K562 (cell line): Measurements from ENCODE around the gene TRDMT1. TPM values are rescaled to one million over a fixed set of nuclear protein-coding genes. Genes with fewer than 3 reads are reported as not detected.

Source experiments
- ATAC-seq: fragments of 200-7000 bp; cut with Tn5 transposase; 3 replicates; pipeline ENCODE4 v1.9.1; 2020; ENCODE audit warnings: moderate library complexity
- BruUV-seq: library from RNA; stranded (reverse); fragments of 400-500 nt; replicated peaks from 2 replicates; lab custom pipeline; 2021; lab: Mats Ljungman, UMichigan
- CTCF ChIA-PET: fragments of 300-600 bp; formaldehyde crosslinking; extraction: SDS; loops from one replicate; lab custom pipeline; 2021; ENCODE audit warnings: low intra/inter-chr PET ratio; lab: Yijun Ruan, JAX
- POLR2A ChIA-PET: fragments of 300-600, 350-650 bp; sonication (Branson Sonifier 250); formaldehyde crosslinking; extraction: SDS; loops from one replicate; lab custom pipeline; 2021; ENCODE audit warnings: antibody characterized with exemption, inconsistent platforms; lab: Yijun Ruan, JAX
- DNase-seq, 4 experiments: peaks; one replicate each; pipeline versions ENCODE4 v3.0.0 to v3.0.0-alpha.2; 2011 to 2018; ENCODE audit warnings: low spot score in 3 of 4, mixed read lengths in 3 of 4; ENCODE audit errors: extremely low read depth in 1 of 4
- FAIRE-seq: peaks from 2 replicates; lab custom pipeline; 2011; peaks lifted over from hg19 to GRCh38; lab: Jason Lieb, UNC
- H2AFZ ChIP-seq: 2 replicates; pipeline ENCODE4 v1.6.0; 2011; ENCODE audit warnings: low read depth, low read length, control low read depth, inconsistent platforms
- H3K27ac ChIP-seq: fragments of 200-600 bp; 3 replicates; pipeline ENCODE4 v1.8.0; 2011; ENCODE audit warnings: low read depth, mild to moderate bottlenecking, control low read depth, inconsistent platforms, low read length, moderate library complexity, mixed read lengths; ENCODE audit errors: extremely low read depth
- H3K27me3 ChIP-seq, 2 experiments: fragments of 300-600 bp in 1 of 2; 2 replicates in 1 of 2; 3 replicates in 1 of 2; pipeline versions ENCODE4 v1.6.0 to v1.8.0; 2011; ENCODE audit warnings: inconsistent platforms in 2 of 2, low read length in 2 of 2, mild to moderate bottlenecking in 1 of 2, mixed read lengths in 1 of 2, moderate library complexity in 1 of 2; ENCODE audit not compliant: control insufficient read depth in 2 of 2, insufficient read depth in 2 of 2
- H3K36me3 ChIP-seq: fragments of 300-600 bp; 3 replicates; pipeline ENCODE4 v1.8.0; 2011; ENCODE audit warnings: mild to moderate bottlenecking, low read length, inconsistent platforms; ENCODE audit not compliant: control insufficient read depth, insufficient read depth
- H3K4me1 ChIP-seq, 2 experiments: fragments of 200-600 bp in 1 of 2; replicated peaks in 1 of 2; 2 replicates in 1 of 2; 3 replicates in 1 of 2; pipeline versions ENCODE4 v1.5.1 to v1.8.0; 2011; ENCODE audit warnings: inconsistent platforms in 2 of 2, low read length in 2 of 2, mild to moderate bottlenecking in 1 of 2, mixed read lengths in 1 of 2, moderate library complexity in 1 of 2; ENCODE audit not compliant: control insufficient read depth in 2 of 2, insufficient read depth in 2 of 2
- H3K4me2 ChIP-seq: 2 replicates; pipeline ENCODE4 v1.6.1; 2011; ENCODE audit warnings: low read length, control low read depth, inconsistent platforms, mixed read lengths; ENCODE audit not compliant: insufficient read depth
- H3K4me3 ChIP-seq: fragments of 200-600 bp; sonication (generic), shearing (Covaris generic); 2 replicates; pipeline ENCODE4 v1.5.1; 2016; ENCODE audit warnings: control low read depth, inconsistent platforms
- H3K79me2 ChIP-seq: fragments of 200-600 bp; 3 replicates; pipeline ENCODE4 v1.8.0; 2011; ENCODE audit warnings: low read length, inconsistent platforms; ENCODE audit not compliant: control insufficient read depth, insufficient read depth
- H3K9ac ChIP-seq, 2 experiments: 2 replicates each; pipeline versions ENCODE4 v1.6.0 to v1.6.1; 2011; ENCODE audit warnings: low read depth in 2 of 2, low read length in 2 of 2, control low read depth in 1 of 2, inconsistent platforms in 1 of 2, mild to moderate bottlenecking in 1 of 2, mixed read lengths in 1 of 2; ENCODE audit not compliant: insufficient read depth in 1 of 2
- H3K9me1 ChIP-seq: one replicate; pipeline ENCODE4 v1.6.0; 2011; ENCODE audit warnings: inconsistent platforms, mild to moderate bottlenecking, low read length, moderate library complexity; ENCODE audit not compliant: control insufficient read depth, insufficient read depth
- H3K9me3 ChIP-seq: replicated peaks from 2 replicates; pipeline ENCODE4 v1.5.1; 2011; ENCODE audit warnings: low read depth, low read length, inconsistent platforms; ENCODE audit not compliant: control insufficient read depth, insufficient read depth
- H4K20me1 ChIP-seq: replicated peaks from 2 replicates; pipeline ENCODE4 v1.6.1; 2011; ENCODE audit warnings: low read length, inconsistent platforms, mixed read lengths; ENCODE audit not compliant: control insufficient read depth, insufficient read depth
- AFF4 ChIP-seq: sonication (generic); formaldehyde crosslinking; IDR thresholded peaks from 2 replicates; pipeline ENCODE4 v1.8.0; 2023; ENCODE audit warnings: mild to moderate bottlenecking, missing genetic modification reagents
- GTF2E2 ChIP-seq: fragments of 200-800 bp; sonication (Bioruptor generic); IDR thresholded peaks from 2 replicates; pipeline ENCODE4 v1.6.1; 2016; ENCODE audit warnings: missing genetic modification characterization, missing compliant biosample characterization
- HMBOX1 ChIP-seq: sonication (generic); IDR thresholded peaks from 2 replicates; pipeline ENCODE4 v1.6.1; 2016
- ZNF695 ChIP-seq: fragments of 450-650 bp; formaldehyde crosslinking; IDR thresholded peaks from 2 replicates; pipeline ENCODE4 v1.4.0; 2020; ENCODE audit warnings: mild to moderate bottlenecking, moderate library complexity
- WGBS: fragments of 100-300 bp; shearing (Covaris generic); methylation state at CpG from one replicate; pipeline ENCODE4 v1.1.6; 2016; ENCODE audit warnings: low coverage, mixed read lengths; ENCODE audit not compliant: insufficient coverage; ENCODE audit errors: missing lambda C conversion rate; 5-methylcytosine and 5-hydroxymethylcytosine counted together
- in situ Hi-C: fragments of 300-500 bp; cut with MboI; formaldehyde crosslinking; loops from 4 replicates; pipeline ENCODE4 v1.15.0; 2018; ENCODE audit warnings: inconsistent platforms, mixed read lengths
- intact Hi-C: fragments of 100-400 bp; cut with micrococcal nuclease; formaldehyde crosslinking; loops from 2 replicates; pipeline ENCODE4 v1.14.2; 2022
- polyA plus RNA-seq, 8 experiments: library from polyadenylated mRNA; depleted of rRNA in 4 of 8; stranded (reverse) in 5 of 8; unstranded in 3 of 8; fragments of >200 nt; fragmentation: Nextera tagmentation in 2 of 8; fragmentation: Illumina TruSeq in 1 of 8; extraction: Ambion mirVana in 2 of 8; extraction: Trizol in 1 of 8; gene quantifications; 2 replicates each; pipeline versions ENCODE4 v1.2.1 to v1.2.3, GENCODE V29; 2011 to 2014; ENCODE audit warnings: inconsistent platforms in 1 of 8, missing spikeins in 1 of 8
- total RNA-seq, 7 experiments: library from RNA; depleted of rRNA in 6 of 7; stranded (reverse); fragments of >200 nt in 6 of 7; fragmentation: Illumina TruSeq in 2 of 7; extraction: Trizol in 2 of 7; gene quantifications; 2 replicates each; pipeline versions ENCODE4 v1.2.1 to v1.2.3, GENCODE V29; 2011 to 2021; ENCODE audit warnings: low replicate concordance in 1 of 7
- TF ChIP-seq, protein P1 (sequence below), 2 experiments: fragments of 450-650 bp; IDR thresholded peaks; 2 replicates each; pipeline ENCODE4 v1.6.1; 2016; ENCODE audit warnings: mild to moderate bottlenecking in 2 of 2, borderline replicate concordance in 1 of 2, low read depth in 1 of 2, moderate library complexity in 1 of 2

Gene TRDMT1
- total and polyA plus RNA-seq, 9 of the 15 experiments (the other 6 are each of a cell fraction or from before 2014, with no cell fraction given) = 5.4 to 12.6 (median 9.3) TPM

- no peak for TF ChIP-seq AFF4 (CRISPR knock-in tag)
Measured at GRCh38 chr10:17216217-17216900, 14.9 kb upstream of the TRDMT1 start (continued).

DNA sequence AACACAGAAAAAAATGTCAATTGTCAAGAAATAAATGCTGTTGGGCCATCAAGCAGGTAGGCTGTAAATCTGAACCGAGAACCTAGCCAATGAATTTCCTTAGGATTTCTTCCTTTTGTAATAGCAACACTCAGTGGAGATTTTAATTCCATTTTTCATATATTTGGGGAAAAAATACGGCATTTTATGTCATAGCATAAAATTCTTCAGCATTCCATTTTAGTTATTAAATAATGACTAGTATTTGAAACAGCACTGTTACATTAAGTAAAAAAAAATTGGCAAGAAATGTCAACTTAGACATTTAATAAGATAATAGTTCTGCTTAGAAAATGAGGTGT, 14.3 kb upstream of the TRDMT1 start:
- Histone ChIP-seq H2AFZ (peak overlapping the region; percentile 69), H3K27ac (peak overlapping the region; percentile 88), H3K9ac (peak overlapping the region in 1 of 2 experiments; percentile 60; a peak in 2 of 4 replicates), H3K36me3 (no peaks in the 10 kb centered on the region), H4K20me1 (no peaks in the 10 kb centered on the region), H3K4me3 (no peak overlapping the region), H3K9me1 (no peaks in the 10 kb centered on the region), H3K4me1 (peaks cover 5 to 44% of the 10 kb centered on the region in 2 experiments), H3K27me3 (no peaks in the 10 kb centered on the region), H3K9me3 (no peaks in the 10 kb centered on the region), H3K79me2 (0 out of 3 replicates have a peak, but pooled peaks cover 2% of the 10 kb centered on the region), H3K4me2 (peak overlapping the region; percentile 5)
- 17% methylated on average over 2 of the region's 2 CpGs for WGBS
- TSS peak; percentile 78 for BruUV-seq
- in situ Hi-C loops = no loop called here
- ATAC-seq (no peak), DNase-seq (no peak), FAIRE-seq (no peak)
- intact Hi-C loops = loop anchor here (1.0 kb wide), 1 partner anchor 13 kb away; the partner anchor contains the start of gene VIM
- POLR2A ChIA-PET = interaction anchor here (1.2 to 2.0 kb wide), 4 partner anchors 11 to 19 kb away, joined by 4 to 8 read pairs (median 5); partner anchors contain the start of gene TRDMT1
- CTCF ChIA-PET = interaction anchor here (0.6 kb wide), 2 partner anchors 40 to 324 kb away, joined by 3 to 4 read pairs; no protein-coding TSS in a partner anchor
- TF ChIP-seq, protein P1, sequence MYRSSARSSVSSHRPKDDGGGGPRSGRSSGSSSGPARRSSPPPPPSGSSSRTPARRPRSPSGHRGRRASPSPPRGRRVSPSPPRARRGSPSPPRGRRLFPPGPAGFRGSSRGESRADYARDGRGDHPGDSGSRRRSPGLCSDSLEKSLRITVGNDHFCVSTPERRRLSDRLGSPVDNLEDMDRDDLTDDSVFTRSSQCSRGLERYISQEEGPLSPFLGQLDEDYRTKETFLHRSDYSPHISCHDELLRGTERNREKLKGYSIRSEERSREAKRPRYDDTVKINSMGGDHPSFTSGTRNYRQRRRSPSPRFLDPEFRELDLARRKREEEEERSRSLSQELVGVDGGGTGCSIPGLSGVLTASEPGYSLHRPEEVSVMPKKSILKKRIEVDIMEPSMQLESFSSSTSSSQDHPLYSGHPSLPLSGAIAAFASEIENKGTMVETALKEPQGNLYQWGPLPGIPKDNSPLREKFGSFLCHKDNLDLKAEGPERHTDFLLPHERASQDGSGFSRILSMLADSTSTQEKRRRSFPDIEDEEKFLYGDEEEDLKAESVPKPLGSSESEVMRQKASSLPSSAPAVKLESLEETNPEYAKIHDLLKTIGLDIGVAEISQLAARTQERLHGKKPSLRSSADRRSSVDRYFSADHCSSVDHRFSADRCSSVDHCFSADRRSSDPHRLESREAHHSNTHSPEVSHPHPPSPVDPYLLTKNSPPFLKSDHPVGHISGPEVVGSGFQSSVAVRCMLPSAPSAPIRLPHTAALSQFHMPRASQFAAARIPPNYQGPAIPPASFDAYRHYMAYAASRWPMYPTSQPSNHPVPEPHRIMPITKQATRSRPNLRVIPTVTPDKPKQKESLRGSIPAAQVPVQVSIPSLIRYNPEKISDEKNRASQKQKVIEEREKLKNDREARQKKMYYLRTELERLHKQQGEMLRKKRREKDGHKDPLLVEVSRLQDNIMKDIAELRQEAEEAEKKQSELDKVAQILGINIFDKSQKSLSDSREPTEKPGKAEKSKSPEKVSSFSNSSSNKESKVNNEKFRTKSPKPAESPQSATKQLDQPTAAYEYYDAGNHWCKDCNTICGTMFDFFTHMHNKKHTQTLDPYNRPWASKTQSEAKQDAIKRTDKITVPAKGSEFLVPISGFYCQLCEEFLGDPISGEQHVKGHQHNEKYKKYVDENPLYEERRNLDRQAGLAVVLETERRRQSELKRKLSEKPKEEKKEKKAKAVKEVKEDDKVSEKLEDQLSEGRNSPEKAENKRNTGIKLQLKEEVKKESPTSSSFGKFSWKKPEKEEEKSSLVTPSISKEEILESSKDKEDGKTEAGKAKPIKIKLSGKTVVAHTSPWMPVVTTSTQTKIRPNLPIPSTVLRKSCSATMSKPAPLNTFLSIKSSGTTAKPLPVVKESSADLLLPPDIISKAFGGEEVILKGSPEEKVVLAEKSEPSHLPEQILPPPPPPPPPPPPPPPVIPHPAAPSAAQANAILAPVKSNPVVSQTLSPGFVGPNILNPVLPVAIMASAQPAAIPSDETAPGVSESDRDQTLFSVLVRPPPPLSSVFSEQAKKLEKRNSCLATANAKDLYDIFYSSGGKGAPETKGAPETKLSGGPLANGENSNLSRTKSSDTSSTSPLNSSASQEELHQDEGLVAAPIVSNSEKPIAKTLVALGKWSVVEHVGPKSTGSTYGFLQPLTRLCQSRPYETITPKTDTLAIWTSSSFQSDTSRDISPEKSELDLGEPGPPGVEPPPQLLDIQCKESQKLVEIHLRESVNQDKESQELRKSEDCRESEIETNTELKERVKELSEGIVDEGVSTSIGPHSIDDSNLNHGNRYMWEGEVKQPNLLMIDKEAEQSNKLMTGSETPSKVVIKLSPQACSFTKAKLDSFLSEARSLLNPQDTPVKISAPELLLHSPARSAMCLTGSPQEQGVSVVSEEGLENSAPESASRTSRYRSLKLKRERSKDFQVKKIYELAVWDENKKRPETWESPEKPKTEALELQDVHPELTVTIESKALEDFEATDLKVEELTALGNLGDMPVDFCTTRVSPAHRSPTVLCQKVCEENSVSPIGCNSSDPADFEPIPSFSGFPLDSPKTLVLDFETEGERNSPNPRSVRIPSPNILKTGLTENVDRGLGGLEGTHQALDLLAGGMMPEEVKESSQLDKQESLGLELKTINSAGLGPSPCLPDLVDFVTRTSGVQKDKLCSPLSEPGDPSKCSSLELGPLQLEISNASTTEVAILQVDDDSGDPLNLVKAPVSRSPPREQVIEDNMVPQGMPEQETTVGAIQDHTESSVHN (IDR thresholded peaks at IDR 0.05; ENCODE audit: borderline replicate concordance in 1 of 2, low read depth in 1 of 2) = 0 out of 4 replicates have a peak, but pooled peaks of 1 of the 2 experiments have one; percentile 18
- TF ChIP-seq GTF2E2 (tag) (peak; percentile 59; the same call in 1 of the 2 replicates), HMBOX1 (no peak), ZNF695 (no peak)
